GM12874 (cell line): Measurements from ENCODE around the gene GPR135.

ENCODE experiments used
- TF ChIP-seq, protein P1 (sequence below): IDR thresholded peaks from 2 replicates; pipeline ENCODE4 v1.5.1; 2011; ENCODE audit warnings: low read depth, mild to moderate bottlenecking, control low read depth, low read length, moderate library complexity; ENCODE audit not compliant: insufficient read depth

The GPR135 gene

DNA sequence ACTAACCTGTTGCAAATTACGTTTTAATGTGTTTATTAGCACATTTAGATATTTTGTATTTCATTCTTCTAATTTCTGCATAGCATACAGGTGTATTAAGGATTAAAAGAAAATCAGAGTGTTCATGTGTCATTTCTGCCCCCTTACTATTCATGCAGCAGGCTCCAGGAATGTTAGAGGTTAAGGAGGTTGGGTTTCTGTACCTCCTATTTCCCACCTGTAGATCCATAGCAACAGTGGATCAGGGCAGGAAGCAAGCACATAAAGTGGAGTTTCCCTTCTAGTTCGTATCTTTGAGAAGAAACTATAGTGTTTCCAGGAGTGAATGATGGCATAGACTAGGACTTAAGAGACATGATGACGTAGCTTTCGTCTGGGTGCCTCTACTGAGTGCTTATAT, 38.1 kb upstream of the GPR135 start:
- TF ChIP-seq, protein P1, sequence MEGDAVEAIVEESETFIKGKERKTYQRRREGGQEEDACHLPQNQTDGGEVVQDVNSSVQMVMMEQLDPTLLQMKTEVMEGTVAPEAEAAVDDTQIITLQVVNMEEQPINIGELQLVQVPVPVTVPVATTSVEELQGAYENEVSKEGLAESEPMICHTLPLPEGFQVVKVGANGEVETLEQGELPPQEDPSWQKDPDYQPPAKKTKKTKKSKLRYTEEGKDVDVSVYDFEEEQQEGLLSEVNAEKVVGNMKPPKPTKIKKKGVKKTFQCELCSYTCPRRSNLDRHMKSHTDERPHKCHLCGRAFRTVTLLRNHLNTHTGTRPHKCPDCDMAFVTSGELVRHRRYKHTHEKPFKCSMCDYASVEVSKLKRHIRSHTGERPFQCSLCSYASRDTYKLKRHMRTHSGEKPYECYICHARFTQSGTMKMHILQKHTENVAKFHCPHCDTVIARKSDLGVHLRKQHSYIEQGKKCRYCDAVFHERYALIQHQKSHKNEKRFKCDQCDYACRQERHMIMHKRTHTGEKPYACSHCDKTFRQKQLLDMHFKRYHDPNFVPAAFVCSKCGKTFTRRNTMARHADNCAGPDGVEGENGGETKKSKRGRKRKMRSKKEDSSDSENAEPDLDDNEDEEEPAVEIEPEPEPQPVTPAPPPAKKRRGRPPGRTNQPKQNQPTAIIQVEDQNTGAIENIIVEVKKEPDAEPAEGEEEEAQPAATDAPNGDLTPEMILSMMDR, result no peak

DNA sequence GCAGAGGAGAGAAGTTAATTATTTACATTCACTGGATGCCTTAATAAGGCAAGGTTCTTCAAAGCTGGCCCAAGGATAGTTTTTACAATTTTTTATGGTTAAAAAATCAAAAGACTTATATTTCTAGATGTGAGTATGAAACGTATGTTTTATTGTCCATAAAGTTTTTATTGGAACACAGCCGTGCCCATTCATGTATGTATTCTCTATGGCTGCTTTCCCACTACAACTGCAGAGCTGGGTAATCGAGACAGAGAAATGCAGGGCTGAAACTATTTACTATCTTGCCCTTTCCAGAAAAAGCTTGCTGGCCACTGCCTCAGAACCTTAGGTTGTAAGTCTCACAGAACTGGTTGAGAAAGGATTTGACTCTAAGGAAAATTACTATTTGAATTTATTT, 35.6 kb upstream of the GPR135 start:
- TF ChIP-seq, protein P1, result no peak

DNA sequence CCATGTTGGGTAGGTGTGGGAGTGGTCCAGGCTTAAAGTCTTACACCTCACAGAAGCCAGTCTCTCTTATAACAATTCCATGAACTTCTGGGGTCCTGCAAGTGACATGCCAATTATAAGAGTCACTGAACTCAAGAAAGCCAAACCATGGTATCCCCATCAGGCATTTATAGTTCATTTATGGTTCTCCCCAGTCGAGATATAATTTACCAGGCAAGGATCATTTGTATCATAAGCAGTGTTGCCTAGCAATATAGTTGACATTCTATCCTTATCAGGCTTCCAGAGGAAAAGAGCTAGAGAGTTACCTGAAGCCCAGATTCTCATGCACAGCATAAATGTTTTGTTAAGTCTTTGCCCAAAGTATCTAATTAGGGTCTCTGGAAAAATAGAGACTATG, 27.2 kb upstream of the GPR135 start:
- TF ChIP-seq, protein P1, result no peak

DNA sequence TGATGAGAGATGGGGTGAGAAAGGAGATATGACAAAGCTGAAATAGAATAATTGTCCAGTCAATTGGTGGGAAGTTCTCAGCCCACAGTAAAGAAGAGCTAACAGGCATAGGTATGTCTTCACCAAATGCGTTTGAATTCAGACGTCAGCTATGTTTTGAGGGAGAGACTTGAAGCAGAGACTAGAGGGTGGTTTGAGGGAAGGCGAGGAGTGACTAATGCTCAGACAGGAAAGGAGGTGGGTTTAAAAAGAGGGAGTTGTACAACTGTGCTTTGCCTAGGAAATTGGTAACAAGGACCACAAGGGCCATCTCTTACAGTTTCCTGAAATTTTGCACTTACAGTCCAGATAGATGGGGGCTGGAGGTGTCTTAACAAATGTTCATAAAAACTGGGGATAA, 25.6 kb upstream of the GPR135 start:
- TF ChIP-seq, protein P1, result no peak

DNA sequence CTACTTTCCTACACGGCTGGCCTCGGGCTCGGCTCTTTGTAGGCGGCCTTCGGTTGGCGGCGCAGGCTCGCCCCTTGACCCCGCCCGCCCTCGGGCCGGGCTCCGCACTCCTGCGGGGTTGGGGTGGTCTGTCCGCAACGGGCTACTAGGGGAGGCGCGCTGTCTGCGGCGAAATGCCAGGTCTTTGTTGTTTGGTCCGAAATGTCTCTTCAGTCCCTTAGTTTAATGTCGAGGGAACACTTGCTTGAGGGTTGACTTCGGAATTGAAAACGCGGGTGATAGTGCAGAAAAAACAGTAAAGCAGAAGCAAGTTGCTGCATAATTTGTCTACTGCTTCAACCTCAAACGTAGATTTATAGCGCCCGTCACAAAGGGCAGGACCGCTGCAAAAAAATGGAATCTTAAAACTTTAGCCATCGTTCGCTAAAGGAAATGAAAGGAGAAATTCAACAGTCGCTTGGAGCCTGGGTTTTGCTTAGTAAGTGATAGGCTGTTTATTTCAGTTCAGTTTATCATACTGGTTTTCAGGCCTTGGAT, 19.5 kb upstream of the GPR135 start:
- TF ChIP-seq, protein P1, result no peak

DNA sequence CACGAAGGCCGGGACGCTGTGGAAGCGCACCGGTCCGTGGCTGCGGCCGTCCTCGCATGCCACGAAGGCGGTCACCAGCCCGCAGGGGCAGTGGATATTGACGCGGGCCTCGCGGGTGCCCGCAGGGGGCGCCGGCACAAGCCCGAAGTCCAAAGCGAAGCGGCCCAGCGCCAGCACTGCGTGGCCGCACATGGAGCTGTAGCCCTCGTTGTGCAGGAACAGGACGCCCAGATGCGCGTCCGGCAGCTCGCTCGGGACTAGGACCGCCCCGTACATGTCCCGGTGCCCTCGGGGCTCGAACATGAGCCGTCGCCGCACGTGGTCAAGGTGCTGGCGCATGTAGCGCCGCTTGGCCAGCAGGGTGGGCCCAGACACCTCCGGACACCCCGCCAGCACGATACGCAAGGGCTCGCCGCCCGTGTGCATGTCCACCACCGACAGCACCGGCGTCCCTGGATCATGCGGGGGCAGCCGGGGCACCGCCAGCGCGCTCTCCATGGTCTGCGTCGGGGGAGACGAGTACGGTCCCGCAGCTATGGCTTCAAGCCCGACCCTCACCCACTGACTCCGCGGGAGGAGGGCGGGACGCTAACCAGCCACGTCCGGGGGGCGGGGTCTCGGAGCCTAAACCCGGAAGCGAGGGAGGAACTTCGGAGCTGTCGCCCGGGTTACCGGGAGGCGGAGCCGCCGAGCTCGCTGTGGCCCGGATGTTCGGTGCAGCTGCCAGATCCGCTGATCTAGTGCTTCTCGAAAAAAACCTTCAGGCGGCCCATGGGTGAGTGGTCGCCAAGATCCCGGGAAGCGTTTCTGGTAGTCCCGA, 18.8 kb upstream of the GPR135 start, which contains the start of the genes JKAMP and L3HYPDH:
TSS of gene JKAMP (plus strand) at position 699 of the 820 bp plus-strand sequence. CDS start at position 772, 73 bp downstream.
TSS of gene L3HYPDH (minus strand) at position 590 of the 820 bp plus-strand sequence. CDS start at position 498, 92 bp downstream.
- TF ChIP-seq, protein P1, result peak; percentile 55

DNA sequence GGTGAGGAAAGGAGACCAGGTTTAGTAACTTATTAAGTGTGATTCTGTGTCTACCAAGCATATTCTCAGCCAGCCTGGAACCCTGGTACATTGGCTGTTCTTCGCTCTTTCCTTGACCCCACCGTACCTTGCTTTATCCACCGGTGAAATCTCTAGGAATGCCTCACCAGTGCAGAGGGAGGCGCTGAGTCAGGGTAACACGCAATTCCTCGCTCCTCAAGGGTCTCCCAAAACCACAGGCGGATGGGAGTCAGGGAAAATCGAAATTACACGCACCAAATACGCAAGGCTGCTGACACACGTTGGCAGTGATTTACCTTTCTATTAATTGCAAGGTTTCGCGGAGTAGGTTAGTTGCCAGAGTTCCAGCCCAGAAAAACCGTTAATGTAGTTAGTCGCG, 18.2 kb upstream of the GPR135 start:
- TF ChIP-seq, protein P1, result no peak
